Liver (tissue), 9 donors: ENCODE measurements around the gene FLNB. TPM values are rescaled to one million over a fixed set of nuclear protein-coding genes. Genes with fewer than 3 reads are reported as not detected.

Experiments
- DNase-seq: peaks from one replicate; pipeline ENCODE4 v3.0.0-alpha.2; 2017; ENCODE audit warnings: low spot score
- H3K27ac ChIP-seq, 2 donors: one replicate each; pipeline ENCODE4 v1.7.0; 2013; ENCODE audit warnings: inconsistent platforms in 2 of 2, low read length in 2 of 2, control low read depth in 1 of 2, low read depth in 1 of 2, mild to moderate bottlenecking in 1 of 2
- H3K27me3 ChIP-seq, 4 donors: one replicate each; pipeline versions ENCODE4 v1.6.1 to v1.7.0; 2013; ENCODE audit warnings: low read length in 3 of 4, inconsistent platforms in 1 of 4, mild to moderate bottlenecking in 1 of 4, moderate library complexity in 1 of 4; ENCODE audit not compliant: control insufficient read depth in 4 of 4, insufficient read depth in 4 of 4
- H3K36me3 ChIP-seq, 4 donors: one replicate each; pipeline versions ENCODE4 v1.6.1 to v1.7.0; 2013; ENCODE audit warnings: low read length in 3 of 4, mild to moderate bottlenecking in 3 of 4, low read depth in 1 of 4, moderate library complexity in 1 of 4; ENCODE audit not compliant: control insufficient read depth in 4 of 4, insufficient read depth in 3 of 4
- H3K4me1 ChIP-seq, 4 donors: one replicate each; pipeline versions ENCODE4 v1.6.1 to v1.7.0; 2013; ENCODE audit warnings: low read length in 3 of 4, mild to moderate bottlenecking in 3 of 4, moderate library complexity in 1 of 4; ENCODE audit not compliant: control insufficient read depth in 4 of 4, insufficient read depth in 4 of 4
- H3K4me3 ChIP-seq, 3 donors: one replicate each; pipeline versions ENCODE4 v1.6.1 to v1.7.0; 2013; ENCODE audit warnings: low read length in 3 of 3, control low read depth in 1 of 3, low read depth in 1 of 3, mild to moderate bottlenecking in 1 of 3
- H3K9ac ChIP-seq, 2 donors: one replicate each; pipeline ENCODE4 v1.7.0; 2013; ENCODE audit warnings: low read length in 2 of 2, mild to moderate bottlenecking in 2 of 2, moderate library complexity in 2 of 2, control low read depth in 1 of 2, low read depth in 1 of 2
- H3K9me3 ChIP-seq, 4 donors: one replicate each; pipeline versions ENCODE4 v1.6.1 to v1.7.0; 2013; ENCODE audit warnings: low read length in 3 of 4; ENCODE audit not compliant: control insufficient read depth in 4 of 4
- ATF3 ChIP-seq: IDR thresholded peaks from 2 replicates; pipeline ENCODE4 v1.6.1; 2016; ENCODE audit warnings: antibody characterized with exemption
- CTCF ChIP-seq: fragments of 150-350 bp; IDR thresholded peaks from 2 replicates; pipeline ENCODE4 v1.5.1; 2017; ENCODE audit warnings: improper control_type of control experiment, low read depth, low read length; ENCODE audit not compliant: missing input control
- EGR1 ChIP-seq, 2 donors: IDR thresholded peaks; 2 replicates each; pipeline ENCODE4 v1.6.1; 2016 to 2018; ENCODE audit warnings: antibody characterized with exemption in 2 of 2, low read depth in 2 of 2
- FOXA2 ChIP-seq: IDR thresholded peaks from 2 replicates; pipeline ENCODE4 v1.6.1; 2016; ENCODE audit warnings: antibody characterized with exemption
- HNF4A ChIP-seq, 2 donors: conservative IDR thresholded peaks; 2 replicates each; pipeline ENCODE4 v1.6.1; 2016; ENCODE audit warnings: antibody characterized with exemption in 2 of 2, mild to moderate bottlenecking in 2 of 2
- HNF4G ChIP-seq: IDR thresholded peaks from 2 replicates; pipeline ENCODE4 v1.6.1; 2016; ENCODE audit warnings: antibody characterized with exemption
- JUND ChIP-seq, 2 donors: IDR thresholded peaks; 2 replicates each; pipeline ENCODE4 v1.6.1; 2016; ENCODE audit warnings: antibody characterized with exemption in 2 of 2
- MAX ChIP-seq: IDR thresholded peaks from 2 replicates; pipeline ENCODE4 v1.6.1; 2016; ENCODE audit warnings: antibody characterized with exemption
- NR2F2 ChIP-seq: IDR thresholded peaks from 2 replicates; pipeline ENCODE4 v1.6.1; 2016; ENCODE audit warnings: antibody characterized with exemption
- RAD21 ChIP-seq, 2 donors: IDR thresholded peaks; 2 replicates each; pipeline ENCODE4 v1.6.1; 2016; ENCODE audit warnings: antibody characterized with exemption in 2 of 2, mild to moderate bottlenecking in 2 of 2
- REST ChIP-seq: IDR thresholded peaks from 2 replicates; pipeline ENCODE4 v1.6.1; 2016; ENCODE audit warnings: antibody characterized with exemption, mild to moderate bottlenecking
- RXRA ChIP-seq, 2 donors: IDR thresholded peaks; 2 replicates each; pipeline ENCODE4 v1.6.1; 2017 to 2018; ENCODE audit warnings: antibody characterized with exemption in 2 of 2, mild to moderate bottlenecking in 1 of 2
- SP1 ChIP-seq: IDR thresholded peaks from 2 replicates; pipeline ENCODE4 v1.6.1; 2018; ENCODE audit warnings: antibody characterized with exemption, mild to moderate bottlenecking
- TAF1 ChIP-seq: conservative IDR thresholded peaks from 2 replicates; pipeline ENCODE4 v1.6.1; 2016; ENCODE audit warnings: antibody characterized with exemption, mild to moderate bottlenecking
- YY1 ChIP-seq: IDR thresholded peaks from 2 replicates; pipeline ENCODE4 v1.6.1; 2016; ENCODE audit warnings: antibody characterized with exemption, mild to moderate bottlenecking
- ZBTB33 ChIP-seq: IDR thresholded peaks from 2 replicates; pipeline ENCODE4 v1.6.1; 2016; ENCODE audit warnings: antibody characterized with exemption
- WGBS: extraction: QIAGEN DNeasy Blood & Tissue Kit; methylation state at CpG from one replicate; pipeline ENCODE4 v1.1.7; 2013; 5-methylcytosine and 5-hydroxymethylcytosine counted together
- polyA plus RNA-seq, 2 donors: library from polyadenylated mRNA; stranded (reverse) in 1 of 2; unstranded in 1 of 2; fragments of 200-250 nt in 1 of 2; fragments of >200 nt in 1 of 2; fragmentation: Nextera tagmentation in 1 of 2; extraction: Ambion mirVana in 1 of 2; gene quantifications; one replicate each; pipeline versions ENCODE4 v1.2.1 to v1.2.3, GENCODE V29; 2013 to 2015
- total RNA-seq, 2 donors: library from RNA; depleted of rRNA; stranded (reverse); fragments of >200 nt; gene quantifications; one replicate each; pipeline ENCODE4 v1.2.3, GENCODE V29; 2014
- donor health status: healthy.
- donor health status: healthy.
- donor health status: healthy.
- donor health status: healthy.
- donor health status: healthy.

FLNB gene
- total and polyA plus RNA-seq, 4 donors = 22.9 to 124 (median 44.3) TPM

- TF ChIP-seq CTCF (no peak), NR2F2 (no peak), YY1 (no peak), REST (no peak)
These were observed 97.8 kb downstream of the FLNB start (continued) for GRCh38 chr3:58106061-58106460.

GRCh38 chr3:58106640-58107039 lies 98.4 kb downstream of the FLNB start:
- TF ChIP-seq SP1 = no peak
- TF ChIP-seq MAX = no peak
- TF ChIP-seq RXRA (IDR thresholded peaks at IDR 0.05) = no peak
- TF ChIP-seq CTCF = no peak
- TF ChIP-seq NR2F2 = no peak
- TF ChIP-seq FOXA2 = no peak
- no peak for TF ChIP-seq HNF4A (conservative IDR thresholded peaks at IDR 0.05)
- TF ChIP-seq ATF3 = no peak
- no peak for TF ChIP-seq RAD21 (IDR thresholded peaks at IDR 0.05)
- no peak for TF ChIP-seq YY1
- no peak for TF ChIP-seq ZBTB33
- TF ChIP-seq JUND (IDR thresholded peaks at IDR 0.05) = no peak
- no peak for TF ChIP-seq TAF1
- no peak for TF ChIP-seq EGR1 (IDR thresholded peaks at IDR 0.05; ENCODE audit: low read depth in 2 of 2)
- no peak for TF ChIP-seq HNF4G
- TF ChIP-seq REST = no peak
- 97% methylated on average over 8 of the region's 8 CpGs for WGBS
- Histone ChIP-seq H3K9ac (no peak overlapping the region), H3K9me3 (no peaks in the 10 kb centered on the region), H3K27me3 (no peaks in the 10 kb centered on the region), H3K36me3 (peaks cover 5 to 38% (median 28%) of the 10 kb centered on the region in 4 donors), H3K27ac (no peak overlapping the region), H3K4me1 (peaks cover 6 to 50% (median 42%) of the 10 kb centered on the region in 4 donors), H3K4me3 (no peak overlapping the region)
- DNase-seq = no peak
